ENCODE measurements around the gene GSN. TPM values are rescaled to one million over a fixed set of nuclear protein-coding genes. Genes with fewer than 3 reads are reported as not detected.

The GSN gene
- total RNA-seq, 4 donors from 2014 or later: 3,140 to 6,734 (median 4,294) TPM

GRCh38 chr9:121235512-121235911, 32.5 kb upstream of the GSN start:
- ATAC-seq (ENCODE audit: low FRiP score): no peak
- no peak for TF ChIP-seq CTCF (IDR thresholded peaks at IDR 0.05)
- DNase-seq (ENCODE audit: low spot score): no peak

- no peak for DNase-seq (ENCODE audit: low spot score)
- no peak for TF ChIP-seq CTCF (IDR thresholded peaks at IDR 0.05)
These were observed 30.0 kb upstream of the GSN start for GRCh38 chr9:121237916-121238315.

GRCh38 chr9:121239071-121239470, 28.9 kb upstream of the GSN start:
- ATAC-seq (ENCODE audit: low FRiP score) (no peak), DNase-seq (ENCODE audit: low spot score) (no peak)
- no peak for TF ChIP-seq CTCF (IDR thresholded peaks at IDR 0.05)

More at GRCh38 chr9:121237916-121238315, 30.0 kb upstream of the GSN start:
- no peak for ATAC-seq (ENCODE audit: low FRiP score)

- no peak for TF ChIP-seq CTCF (IDR thresholded peaks at IDR 0.05)
- ATAC-seq (ENCODE audit: low FRiP score) (no peak), DNase-seq (ENCODE audit: low spot score) (no peak)
These were observed 28.1 kb upstream of the GSN start for GRCh38 chr9:121239851-121240250.

- TF ChIP-seq CTCF (IDR thresholded peaks at IDR 0.05): no peak
- no peak for DNase-seq (ENCODE audit: low spot score)
- ATAC-seq (ENCODE audit: low FRiP score): no peak
These were observed 27.4 kb upstream of the GSN start for GRCh38 chr9:121240472-121241135.

GRCh38 chr9:121242219-121242958, 25.6 kb upstream of the GSN start:
- DNase-seq (ENCODE audit: low spot score): no peak
- ATAC-seq (ENCODE audit: low FRiP score): no peak
- no peak for TF ChIP-seq CTCF (IDR thresholded peaks at IDR 0.05)

- no peak for ATAC-seq (ENCODE audit: low FRiP score)
- no peak for DNase-seq (ENCODE audit: low spot score)
- no peak for TF ChIP-seq CTCF (IDR thresholded peaks at IDR 0.05)
These were observed 25.0 kb upstream of the GSN start for GRCh38 chr9:121242959-121243346.
